Esophagus muscularis mucosa (tissue), 4 donors: ENCODE data around the gene BDKRB2. TPM values are rescaled to one million over a fixed set of nuclear protein-coding genes. Genes with fewer than 3 reads are reported as not detected.
A peak's percentile ranks its signal among the peaks of the same experiment; 100 is the strongest.

ENCODE experiments used
- DNase-seq: peaks from one replicate; pipeline ENCODE4 v3.0.0-alpha.2; 2017; ENCODE audit errors: extremely low spot score
- H3K27ac ChIP-seq, 4 donors: fragments of 200-600 bp; sonication (generic); replicated peaks in 1 of 4; 1 replicate in 3 of 4; 2 replicates in 1 of 4; pipeline ENCODE4 v1.5.1; 2016 to 2019; ENCODE audit warnings: mild to moderate bottlenecking in 1 of 4
- H3K27me3 ChIP-seq, 4 donors: fragments of 200-600 bp; sonication (generic); one replicate each; pipeline versions ENCODE4 v1.5.1 to v1.6.0; 2016 to 2019
- H3K36me3 ChIP-seq, 4 donors: fragments of 200-600 bp; sonication (generic); one replicate each; pipeline ENCODE4 v1.5.1; 2016 to 2019
- H3K4me1 ChIP-seq, 4 donors: fragments of 200-600 bp; sonication (generic); one replicate each; pipeline ENCODE4 v1.5.1; 2016 to 2019
- H3K4me3 ChIP-seq, 4 donors: fragments of 200-600 bp; sonication (generic); 1 replicate in 2 of 4; 2 replicates in 2 of 4; pipeline ENCODE4 v1.5.1; 2016 to 2019; ENCODE audit warnings: mild to moderate bottlenecking in 4 of 4, moderate library complexity in 1 of 4
- H3K9me3 ChIP-seq, 4 donors: fragments of 200-600 bp; sonication (generic); 1 replicate in 3 of 4; 2 replicates in 1 of 4; pipeline ENCODE4 v1.5.1; 2016 to 2019
- CTCF ChIP-seq, 3 experiments: fragments of 200-600 bp in 2 of 3; fragments of 450-650 bp in 1 of 3; sonication (generic) in 2 of 3; IDR thresholded peaks; one replicate each; pipeline ENCODE4 v1.5.1; 2017 to 2019; ENCODE audit warnings: antibody characterized with exemption in 3 of 3, mild to moderate bottlenecking in 2 of 3, moderate library complexity in 1 of 3
- EP300 ChIP-seq: sonication (generic); formaldehyde crosslinking; IDR thresholded peaks from one replicate; pipeline ENCODE4 v1.6.1; 2017; ENCODE audit warnings: antibody characterized with exemption
- POLR2A ChIP-seq: fragments of 450-650 bp; IDR thresholded peaks from one replicate; pipeline ENCODE4 v1.6.1; 2017; ENCODE audit warnings: antibody characterized with exemption, moderate library complexity, mild to moderate bottlenecking, low read depth
- POLR2AphosphoS5 ChIP-seq, 2 donors: sonication (generic); formaldehyde crosslinking; IDR thresholded peaks; one replicate each; pipeline ENCODE4 v1.6.1; 2017; ENCODE audit warnings: antibody characterized with exemption in 2 of 2
- WGBS: methylation state at CpG from one replicate; pipeline ENCODE4 v1.1.5; 2018; 5-methylcytosine and 5-hydroxymethylcytosine counted together
- intact Hi-C: fragments of 100-400 bp; cut with DNase I; formaldehyde crosslinking; loops from one replicate; pipeline ENCODE4 v1.15.1; 2023
- total RNA-seq, 4 donors: library from RNA; depleted of rRNA; stranded (reverse); fragments of >200 nt; gene quantifications; one replicate each; pipeline versions ENCODE4 v1.1.0 to v1.2.1, GENCODE V29; 2016

The BDKRB2 gene
- total RNA-seq, 4 donors from 2014 or later = 5.8 to 16.1 (median 10.0) TPM

- no peak overlapping the region for H3K4me3 ChIP-seq
- peaks cover 0 to 22% (median 11%) of the 10 kb centered on the region in 4 donors for H3K4me1 ChIP-seq
- no peaks in the 10 kb centered on the region for H3K27me3 ChIP-seq
- no peaks in the 10 kb centered on the region for H3K9me3 ChIP-seq
- no peak overlapping the region for H3K27ac ChIP-seq
- TF ChIP-seq EP300 = no peak
- TF ChIP-seq POLR2AphosphoS5 (IDR thresholded peaks at IDR 0.05) = no peak
- TF ChIP-seq POLR2A = no peak
- no peak for TF ChIP-seq CTCF (IDR thresholded peaks at IDR 0.05)
- intact Hi-C loops = no loop called here
- no peak for DNase-seq
- H3K36me3 ChIP-seq = no peaks in the 10 kb centered on the region
- WGBS = 90% methylated on average over 3 of the region's 4 CpGs
Observed at GRCh38 chr14:96162741-96163140, 41.9 kb upstream of the BDKRB2 start.

GRCh38 chr14:96164861-96165490, 39.7 kb upstream of the BDKRB2 start:
- H3K4me3 ChIP-seq = no peak overlapping the region
- H3K27me3 ChIP-seq = no peaks in the 10 kb centered on the region
- peaks cover 0 to 22% (median 11%) of the 10 kb centered on the region in 4 donors for H3K4me1 ChIP-seq
- DNase-seq = no peak
- no peaks in the 10 kb centered on the region for H3K36me3 ChIP-seq
- WGBS = 90% methylated on average over 5 of the region's 5 CpGs
- H3K27ac ChIP-seq = no peak overlapping the region
- intact Hi-C loops = no loop called here
- H3K9me3 ChIP-seq = no peaks in the 10 kb centered on the region
- TF ChIP-seq CTCF (IDR thresholded peaks at IDR 0.05) = no peak
- no peak for TF ChIP-seq EP300
- no peak for TF ChIP-seq POLR2AphosphoS5 (IDR thresholded peaks at IDR 0.05)
- TF ChIP-seq POLR2A = no peak

- 80% methylated on average over 10 of the region's 12 CpGs for whole genome bisulfite sequencing
- H3K36me3 ChIP-seq = no peaks in the 10 kb centered on the region
- DNase-seq = no peak
- H3K27me3 ChIP-seq = no peaks in the 10 kb centered on the region
- intact Hi-C loops = no loop called here
- TF ChIP-seq EP300 (no peak), POLR2A (no peak), POLR2AphosphoS5 (IDR thresholded peaks at IDR 0.05) (peak in 1 of 2 donors; percentile 15)
- H3K9me3 ChIP-seq = no peaks in the 10 kb centered on the region
- H3K27ac ChIP-seq = no peak overlapping the region
- no peak overlapping the region for H3K4me3 ChIP-seq
- H3K4me1 ChIP-seq = peaks cover 0 to 22% (median 11%) of the 10 kb centered on the region in 4 donors
Observed at GRCh38 chr14:96165493-96166436, 38.9 kb upstream of the BDKRB2 start.

GRCh38 chr14:96166461-96167223, 38.0 kb upstream of the BDKRB2 start:
- no peaks in the 10 kb centered on the region for H3K36me3 ChIP-seq
- DNase-seq = no peak
- no peak overlapping the region for H3K27ac ChIP-seq
- no peak overlapping the region for H3K4me3 ChIP-seq
- TF ChIP-seq CTCF (IDR thresholded peaks at IDR 0.05) (no peak), POLR2A (no peak), EP300 (no peak), POLR2AphosphoS5 (IDR thresholded peaks at IDR 0.05) (no peak)
- WGBS = 87% methylated on average over 10 of the region's 10 CpGs
- H3K4me1 ChIP-seq = peaks cover 0 to 22% (median 11%) of the 10 kb centered on the region in 4 donors
- H3K9me3 ChIP-seq = no peaks in the 10 kb centered on the region
- intact Hi-C loops = no loop called here
- H3K27me3 ChIP-seq = no peaks in the 10 kb centered on the region
